Spleen (tissue), 11 donors: ENCODE data around the gene CDC42BPA. TPM values are rescaled to one million over a fixed set of nuclear protein-coding genes. Genes with fewer than 3 reads are reported as not detected.

ENCODE experiments used
- DNase-seq: peaks from one replicate; pipeline ENCODE4 v3.0.0-alpha.2; 2020
- H3K27ac ChIP-seq, 8 donors: fragments of 200-600 bp; sonication (generic) in 7 of 8; 1 replicate in 4 of 8; 2 replicates in 4 of 8; pipeline versions ENCODE4 v1.5.0 to v1.8.0; 2016 to 2021; ENCODE audit warnings: inconsistent platforms in 4 of 8, mild to moderate bottlenecking in 4 of 8, moderate library complexity in 1 of 8
- H3K27me3 ChIP-seq, 7 donors: fragments of 200-600 bp; sonication (generic) in 6 of 7; replicated peaks in 1 of 7; 1 replicate in 4 of 7; 2 replicates in 3 of 7; pipeline versions ENCODE4 v1.5.0 to v1.8.0; 2016 to 2021; ENCODE audit warnings: inconsistent platforms in 3 of 7, mild to moderate bottlenecking in 1 of 7
- H3K36me3 ChIP-seq, 6 donors: fragments of 200-600 bp; sonication (generic) in 5 of 6; 1 replicate in 4 of 6; 2 replicates in 2 of 6; pipeline versions ENCODE4 v1.5.0 to v1.8.0; 2016 to 2021; ENCODE audit warnings: inconsistent platforms in 2 of 6
- H3K4me1 ChIP-seq, 6 donors: fragments of 200-600 bp; sonication (generic) in 5 of 6; 1 replicate in 3 of 6; 2 replicates in 3 of 6; pipeline versions ENCODE4 v1.5.0 to v1.8.0; 2016 to 2021; ENCODE audit warnings: inconsistent platforms in 3 of 6
- H3K4me3 ChIP-seq, 8 donors: fragments of 200-600 bp; sonication (generic) in 7 of 8; 1 replicate in 4 of 8; 2 replicates in 4 of 8; pipeline versions ENCODE4 v1.5.0 to v1.8.0; 2016 to 2021; ENCODE audit warnings: inconsistent platforms in 4 of 8, mild to moderate bottlenecking in 4 of 8, moderate library complexity in 2 of 8
- H3K9me3 ChIP-seq, 8 donors: fragments of 200-600 bp; sonication (generic) in 7 of 8; 1 replicate in 4 of 8; 2 replicates in 4 of 8; pipeline versions ENCODE4 v1.5.0 to v1.8.0; 2016 to 2021; ENCODE audit warnings: inconsistent platforms in 4 of 8
- POLR2A ChIP-seq, 3 donors: fragments of 450-650 bp; IDR thresholded peaks; one replicate each; pipeline ENCODE4 v1.5.1; 2017; ENCODE audit warnings: antibody characterized with exemption in 3 of 3, mild to moderate bottlenecking in 1 of 3
- POLR2AphosphoS5 ChIP-seq, 3 donors: sonication (generic); formaldehyde crosslinking; IDR thresholded peaks; one replicate each; pipeline ENCODE4 v1.5.1; 2017; ENCODE audit warnings: antibody characterized with exemption in 3 of 3
- WGBS, 5 donors: extraction: QIAGEN DNeasy Blood & Tissue Kit in 3 of 5; methylation state at CpG; one replicate each; pipeline versions ENCODE4 v1.1.5 to v1.1.7; 2013 to 2018; 5-methylcytosine and 5-hydroxymethylcytosine counted together
- intact Hi-C: fragments of 100-400 bp; cut with DNase I; formaldehyde crosslinking; loops from one replicate; pipeline ENCODE4 v1.15.0; 2023; ENCODE audit warnings: low total_unique reads
- polyA plus RNA-seq, 3 donors: library from polyadenylated mRNA; stranded (reverse); fragments of 200-250 nt; gene quantifications; one replicate each; pipeline ENCODE4 v1.2.1, GENCODE V29; 2013
- total RNA-seq, 7 donors: library from RNA; depleted of rRNA in 3 of 7; stranded (reverse); fragments of >200 nt in 3 of 7; fragmentation: NEBNext Ultra II Directional in 4 of 7; extraction: Animal tissue kit (Norgen Biotek cat#: 25700) in 4 of 7; gene quantifications; one replicate each; pipeline versions ENCODE4 v1.1.0 to v1.2.1, GENCODE V29; 2016 to 2021
- TF ChIP-seq, protein P1 (sequence below), 11 experiments: fragments of 200-600 bp in 7 of 11; fragments of 450-650 bp in 4 of 11; sonication (generic) in 4 of 11; IDR thresholded peaks in 8 of 11; conservative IDR thresholded peaks in 3 of 11; 1 replicate in 7 of 11; 2 replicates in 4 of 11; pipeline versions ENCODE4 v1.4.0 to v1.8.0; 2016 to 2021; ENCODE audit warnings: antibody characterized with exemption in 11 of 11, inconsistent platforms in 4 of 11, mild to moderate bottlenecking in 1 of 11
- donor health status: healthy with polysubstance abuse.
- donor health status: DM: no; HTN: no; CAD: no; lungs with moderate emphysema.
- donor health status: DM: no; HTN: no; CAD: no.
- donor health status: Bipolar disorder and iron deficiency.
- donor health status: healthy.
- donor health status: DM: no; HTN: no; CAD: no.
- donor health status: DM: yes; HTN: yes; CAD: no.

CDC42BPA gene
- total and polyA plus RNA-seq, 10 donors, result 1.1 to 36.4 (median 27.6) TPM

DNA sequence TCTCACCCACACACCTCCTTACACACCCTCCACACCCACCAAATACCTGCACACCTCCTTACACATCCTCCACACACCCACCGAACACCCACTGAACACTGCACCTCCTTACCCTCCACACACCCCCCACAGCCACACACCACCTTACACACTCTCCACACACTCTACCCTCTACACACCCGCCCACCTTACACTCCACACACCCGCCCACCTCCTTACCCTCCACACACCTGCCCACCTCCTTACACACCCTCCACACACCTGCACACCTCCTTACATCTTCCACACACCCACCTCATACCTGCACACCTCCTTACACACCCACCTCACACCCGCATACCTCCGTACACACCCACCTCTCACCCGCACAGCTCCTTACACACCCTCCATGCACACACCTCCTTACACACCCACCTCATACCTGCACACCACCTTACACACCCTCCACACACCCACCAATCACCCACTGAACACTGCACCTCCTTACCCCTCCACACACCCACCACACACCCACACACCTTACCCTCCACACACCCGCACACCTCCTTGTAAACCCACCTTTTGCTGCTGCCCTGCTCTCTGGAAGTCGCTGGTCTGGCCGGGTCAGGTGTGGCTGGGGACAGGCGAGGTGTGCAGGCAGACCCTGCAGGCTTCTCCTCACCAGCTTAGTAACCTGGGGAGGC lies 339.7 kb downstream of the CDC42BPA start:
- no peaks in the 10 kb centered on the region for H3K9me3 ChIP-seq
- no peak overlapping the region for H3K27ac ChIP-seq
- peaks cover 0 to 38% (median 18%) of the 10 kb centered on the region in 6 donors for H3K4me1 ChIP-seq
- TF ChIP-seq POLR2AphosphoS5 (IDR thresholded peaks at IDR 0.05) (no peak), POLR2A (IDR thresholded peaks at IDR 0.05) (no peak)
- TF ChIP-seq, protein P1, sequence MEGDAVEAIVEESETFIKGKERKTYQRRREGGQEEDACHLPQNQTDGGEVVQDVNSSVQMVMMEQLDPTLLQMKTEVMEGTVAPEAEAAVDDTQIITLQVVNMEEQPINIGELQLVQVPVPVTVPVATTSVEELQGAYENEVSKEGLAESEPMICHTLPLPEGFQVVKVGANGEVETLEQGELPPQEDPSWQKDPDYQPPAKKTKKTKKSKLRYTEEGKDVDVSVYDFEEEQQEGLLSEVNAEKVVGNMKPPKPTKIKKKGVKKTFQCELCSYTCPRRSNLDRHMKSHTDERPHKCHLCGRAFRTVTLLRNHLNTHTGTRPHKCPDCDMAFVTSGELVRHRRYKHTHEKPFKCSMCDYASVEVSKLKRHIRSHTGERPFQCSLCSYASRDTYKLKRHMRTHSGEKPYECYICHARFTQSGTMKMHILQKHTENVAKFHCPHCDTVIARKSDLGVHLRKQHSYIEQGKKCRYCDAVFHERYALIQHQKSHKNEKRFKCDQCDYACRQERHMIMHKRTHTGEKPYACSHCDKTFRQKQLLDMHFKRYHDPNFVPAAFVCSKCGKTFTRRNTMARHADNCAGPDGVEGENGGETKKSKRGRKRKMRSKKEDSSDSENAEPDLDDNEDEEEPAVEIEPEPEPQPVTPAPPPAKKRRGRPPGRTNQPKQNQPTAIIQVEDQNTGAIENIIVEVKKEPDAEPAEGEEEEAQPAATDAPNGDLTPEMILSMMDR (IDR thresholded peaks at IDR 0.05 in 8 of 11, conservative IDR thresholded peaks at IDR 0.05 in 3 of 11), result no peak
- intact Hi-C loops, result no loop called here
- no peaks in the 10 kb centered on the region for H3K27me3 ChIP-seq
- no peak overlapping the region for H3K4me3 ChIP-seq
- DNase-seq, result no peak
- 93 to 98% (median 96%) methylated on average over 5 to 10 of the region's 10 CpGs for WGBS, 5 donors
- peaks cover 0 to 95% (median 31%) of the 10 kb centered on the region in 6 donors for H3K36me3 ChIP-seq

DNA sequence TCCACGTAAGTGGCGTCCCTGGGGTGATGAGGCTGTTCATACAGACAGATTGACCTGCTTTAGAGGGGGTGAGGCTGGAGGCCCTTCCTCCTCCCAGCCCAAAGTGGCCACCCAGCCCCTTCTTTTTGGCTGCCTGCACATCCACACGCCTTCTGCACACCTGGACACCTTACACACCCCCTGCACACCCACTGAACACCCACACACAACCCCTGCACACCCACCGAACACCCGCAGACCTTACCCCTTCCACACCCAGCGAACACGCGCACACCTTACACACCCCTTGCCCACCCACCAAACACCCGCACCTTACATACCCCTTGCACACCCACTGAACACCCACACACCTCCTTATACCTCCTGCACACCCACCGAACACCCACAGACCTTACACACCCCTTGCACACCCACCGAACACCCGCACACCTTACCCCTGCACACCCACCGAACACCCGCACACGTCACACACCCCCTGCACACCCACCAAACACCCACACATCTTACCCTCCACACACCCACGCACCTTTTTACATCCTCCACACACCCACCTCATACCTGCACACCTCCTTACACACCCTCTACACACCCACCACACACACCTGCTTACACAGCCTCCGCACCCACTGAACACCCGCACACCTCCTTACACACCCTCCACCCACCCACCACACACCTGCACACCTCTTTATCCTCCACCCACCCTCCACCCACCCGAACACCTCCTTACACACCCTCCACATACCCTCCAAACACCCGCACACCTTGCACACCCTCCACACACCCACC lies 340.5 kb downstream of the CDC42BPA start:
- peak; percentile 35 for DNase-seq
- H3K9me3 ChIP-seq, result no peaks in the 10 kb centered on the region
- no peak overlapping the region for H3K27ac ChIP-seq
- peaks cover 0 to 95% (median 24%) of the 10 kb centered on the region in 6 donors for H3K36me3 ChIP-seq
- H3K4me1 ChIP-seq, result peaks cover 0 to 45% (median 26%) of the 10 kb centered on the region in 6 donors
- H3K4me3 ChIP-seq, result no peak overlapping the region
- TF ChIP-seq, protein P1 (IDR thresholded peaks at IDR 0.05 in 8 of 11, conservative IDR thresholded peaks at IDR 0.05 in 3 of 11), result no peak
- TF ChIP-seq POLR2AphosphoS5 (IDR thresholded peaks at IDR 0.05), result no peak
- H3K27me3 ChIP-seq, result no peaks in the 10 kb centered on the region
- intact Hi-C loops, result no loop called here
- 90 to 95% (median 94%) methylated on average over 18 to 20 of the region's 20 CpGs for WGBS, 5 donors

DNA sequence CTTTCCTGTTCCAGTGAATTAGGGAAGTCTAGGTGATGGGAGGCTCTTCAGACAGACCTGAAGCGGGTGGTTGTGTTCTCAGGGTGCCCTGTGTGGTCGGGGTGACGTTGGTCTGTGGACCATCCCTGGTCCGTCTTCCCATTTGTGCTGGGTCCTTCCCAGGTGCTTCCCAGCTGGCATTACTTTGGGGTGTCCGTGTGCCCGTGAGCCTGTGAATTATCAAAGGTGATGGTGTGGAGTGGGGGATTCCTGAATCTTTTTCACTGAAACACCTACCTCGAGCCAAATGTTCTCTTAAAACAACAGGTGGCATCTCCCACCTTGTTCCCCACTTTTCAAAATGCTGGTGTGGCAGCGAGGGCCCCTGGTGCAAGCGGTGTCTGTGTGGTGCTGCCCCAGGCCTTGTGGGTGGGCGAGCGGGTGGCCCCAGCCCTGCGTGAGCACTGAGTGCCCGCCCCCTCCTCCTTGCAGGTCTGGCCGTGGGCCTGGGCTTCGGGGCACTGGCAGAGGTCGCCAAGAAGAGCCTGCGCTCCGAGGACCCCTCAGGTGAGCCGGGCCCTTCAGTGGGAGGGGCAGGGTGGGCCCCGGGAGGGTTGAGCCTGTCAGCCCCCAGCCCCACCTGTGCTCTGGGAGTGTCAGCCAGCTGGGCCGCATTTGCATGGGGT lies 341.2 kb downstream of the CDC42BPA start:
- no peak for DNase-seq
- intact Hi-C loops, result no loop called here

More for the DNA sequence above, 341.2 kb downstream of the CDC42BPA start:
- peak in 1 of 3 donors; percentile 10 for TF ChIP-seq POLR2AphosphoS5 (IDR thresholded peaks at IDR 0.05)
- TF ChIP-seq, protein P1 (IDR thresholded peaks at IDR 0.05 in 8 of 11, conservative IDR thresholded peaks at IDR 0.05 in 3 of 11), result no peak
- peaks cover 0 to 47% (median 27%) of the 10 kb centered on the region in 6 donors for H3K4me1 ChIP-seq
- H3K27me3 ChIP-seq, result no peaks in the 10 kb centered on the region
- H3K9me3 ChIP-seq, result peaks cover 0 to 2% (median 0%) of the 10 kb centered on the region in 8 donors
- 86 to 94% (median 90%) methylated on average over 5 to 21 of the region's 21 CpGs for WGBS, 5 donors
- no peak overlapping the region for H3K27ac ChIP-seq
- H3K36me3 ChIP-seq, result peaks cover 0 to 92% (median 17%) of the 10 kb centered on the region in 6 donors
- H3K4me3 ChIP-seq, result no peak overlapping the region
